H1 (cell line): ENCODE measurements around the gene UBASH3B. TPM values are rescaled to one million over a fixed set of nuclear protein-coding genes. Genes with fewer than 3 reads are reported as not detected.

Experiments
- CTCF ChIA-PET: fragments of 300-600 bp; sonication (Branson Sonifier 250); formaldehyde crosslinking; loops from one replicate; lab custom pipeline; 2021; ENCODE audit not compliant: partially characterized antibody; lab: Charles Lee
- POLR2A ChIA-PET: fragments of 300-600 bp; sonication (Branson Sonifier 250); formaldehyde crosslinking; loops from one replicate; lab custom pipeline; 2021; ENCODE audit warnings: inconsistent platforms; ENCODE audit not compliant: partially characterized antibody; lab: Charles Lee
- DNase-seq, 2 experiments: peaks; one replicate each; pipeline versions ENCODE4 v3.0.0 to v3.0.0-alpha.2; 2010 to 2022; ENCODE audit warnings: low spot score in 2 of 2, low read depth in 1 of 2, mixed read lengths in 1 of 2
- FAIRE-seq: peaks from 2 replicates; lab custom pipeline; 2011; peaks lifted over from hg19 to GRCh38; lab: Jason Lieb, UNC
- H2AFZ ChIP-seq: 2 replicates; pipeline ENCODE4 v1.8.1; 2012; ENCODE audit warnings: low read length, inconsistent platforms
- H2AK5ac ChIP-seq: 2 replicates; pipeline ENCODE4 v1.6.1; 2013; ENCODE audit warnings: low read depth, low read length
- H2BK120ac ChIP-seq: replicated peaks from 2 replicates; pipeline ENCODE3; 2013; ENCODE audit warnings: low read depth, low read length, inconsistent platforms
- H2BK12ac ChIP-seq: 2 replicates; pipeline ENCODE4 v1.6.1; 2013; ENCODE audit warnings: low read depth, low read length
- H2BK15ac ChIP-seq: 2 replicates; pipeline ENCODE4 v1.6.1; 2013; ENCODE audit warnings: low read length
- H2BK20ac ChIP-seq: 2 replicates; pipeline ENCODE4 v1.6.1; 2013; ENCODE audit warnings: low read length
- H2BK5ac ChIP-seq: 2 replicates; pipeline ENCODE4 v1.6.1; 2013; ENCODE audit warnings: low read depth, low read length
- H3K14ac ChIP-seq: 2 replicates; pipeline ENCODE4 v1.6.1; 2013; ENCODE audit warnings: inconsistent platforms; ENCODE audit not compliant: insufficient read length
- H3K18ac ChIP-seq: 2 replicates; pipeline ENCODE4 v1.6.1; 2013; ENCODE audit warnings: low read length; ENCODE audit errors: extremely low read depth
- H3K23ac ChIP-seq: 2 replicates; pipeline ENCODE4 v1.6.1; 2013; ENCODE audit warnings: inconsistent platforms; ENCODE audit not compliant: insufficient read length
- H3K23me2 ChIP-seq: 2 replicates; pipeline ENCODE4 v1.6.1; 2013; ENCODE audit warnings: low read depth, low read length
- H3K27ac ChIP-seq: 2 replicates; pipeline ENCODE4 v1.6.1; 2011; ENCODE audit warnings: low read depth, low read length, inconsistent platforms
- H3K27me3 ChIP-seq, 4 experiments: replicated peaks in 1 of 4; 1 replicate in 1 of 4; 2 replicates in 3 of 4; pipeline versions ENCODE4 v1.6.1 to v1.8.1; 2011 to 2013; ENCODE audit warnings: low read length in 3 of 4, mild to moderate bottlenecking in 3 of 4, inconsistent platforms in 2 of 4, mixed read lengths in 2 of 4, moderate library complexity in 1 of 4; ENCODE audit not compliant: control insufficient read depth in 3 of 4, insufficient read depth in 3 of 4; ENCODE audit errors: extremely low read depth in 1 of 4
- H3K36me3 ChIP-seq, 4 experiments: 2 replicates each; pipeline versions ENCODE4 v1.6.1 to v1.8.1; 2011 to 2013; ENCODE audit warnings: mild to moderate bottlenecking in 4 of 4, low read length in 3 of 4, moderate library complexity in 2 of 4, control low read depth in 1 of 4, inconsistent platforms in 1 of 4; ENCODE audit not compliant: insufficient read depth in 4 of 4, control insufficient read depth in 2 of 4
- H3K4ac ChIP-seq: replicated peaks from 2 replicates; pipeline ENCODE3; 2013; ENCODE audit warnings: low read length, low read depth, mixed read lengths, inconsistent platforms; ENCODE audit not compliant: insufficient read length
- H3K4me1 ChIP-seq, 4 experiments: replicated peaks in 1 of 4; 1 replicate in 1 of 4; 2 replicates in 3 of 4; pipeline versions ENCODE4 v1.6.1 to v1.8.1; 2011 to 2013; ENCODE audit warnings: low read length in 3 of 4, inconsistent platforms in 2 of 4, mixed read lengths in 1 of 4; ENCODE audit not compliant: insufficient read depth in 4 of 4, control insufficient read depth in 3 of 4
- H3K4me2 ChIP-seq, 2 experiments: 2 replicates each; pipeline versions ENCODE4 v1.6.1 to v1.8.1; 2011 to 2013; ENCODE audit warnings: low read depth in 2 of 2, low read length in 2 of 2, control low read depth in 1 of 2, inconsistent platforms in 1 of 2, mild to moderate bottlenecking in 1 of 2; ENCODE audit not compliant: insufficient read depth in 1 of 2
- H3K4me3 ChIP-seq, 4 experiments: fragments of 200-600, 300-600 bp in 1 of 4; sonication (generic), shearing (Covaris generic), sonication (Bioruptor Twin) in 1 of 4; 2 replicates each; pipeline versions ENCODE4 v1.5.1 to v1.8.1; 2011 to 2016; ENCODE audit warnings: low read length in 4 of 4, low read depth in 3 of 4, control low read depth in 2 of 4, inconsistent platforms in 2 of 4, mild to moderate bottlenecking in 2 of 4, mixed read lengths in 1 of 4, moderate library complexity in 1 of 4; ENCODE audit not compliant: insufficient read depth in 2 of 4; ENCODE audit errors: extremely low read depth in 1 of 4
- H3K56ac ChIP-seq: replicated peaks from 2 replicates; pipeline ENCODE3; 2013; ENCODE audit warnings: low read depth, mild to moderate bottlenecking, mixed read lengths, low read length, inconsistent platforms; ENCODE audit not compliant: insufficient read length
- H3K79me1 ChIP-seq: 2 replicates; pipeline ENCODE4 v1.6.1; 2013; ENCODE audit warnings: low read depth, low read length, control low read depth
- H3K79me2 ChIP-seq, 2 experiments: 2 replicates each; pipeline versions ENCODE4 v1.6.1 to v1.8.1; 2012 to 2013; ENCODE audit warnings: low read length in 2 of 2, mild to moderate bottlenecking in 2 of 2, inconsistent platforms in 1 of 2; ENCODE audit not compliant: insufficient read depth in 2 of 2, control insufficient read depth in 1 of 2
- H3K9ac ChIP-seq, 4 experiments: replicated peaks in 1 of 4; 1 replicate in 1 of 4; 2 replicates in 3 of 4; pipeline versions ENCODE4 v1.6.1 to v1.8.1; 2011 to 2013; ENCODE audit warnings: low read depth in 3 of 4, low read length in 3 of 4, control low read depth in 2 of 4, mild to moderate bottlenecking in 2 of 4, moderate library complexity in 2 of 4, inconsistent platforms in 1 of 4; ENCODE audit errors: extremely low read depth in 1 of 4
- H3K9me3 ChIP-seq, 2 experiments: 2 replicates each; pipeline versions ENCODE4 v1.6.1 to v1.8.1; 2012 to 2013; ENCODE audit warnings: mild to moderate bottlenecking in 2 of 2, moderate library complexity in 2 of 2, control low read depth in 1 of 2, inconsistent platforms in 1 of 2, low read depth in 1 of 2, low read length in 1 of 2, mixed read lengths in 1 of 2; ENCODE audit not compliant: insufficient read depth in 2 of 2
- H4K20me1 ChIP-seq, 2 experiments: replicated peaks in 1 of 2; 2 replicates each; pipeline versions ENCODE3 to v1.8.1; 2011 to 2013; ENCODE audit warnings: inconsistent platforms in 2 of 2, low read length in 2 of 2, mild to moderate bottlenecking in 1 of 2; ENCODE audit not compliant: insufficient read depth in 2 of 2, control insufficient read depth in 1 of 2
- H4K5ac ChIP-seq: 2 replicates; pipeline ENCODE4 v1.6.1; 2013; ENCODE audit warnings: low read length, low read depth, mixed read lengths, inconsistent platforms; ENCODE audit not compliant: insufficient read length
- H4K8ac ChIP-seq: 2 replicates; pipeline ENCODE4 v1.8.0; 2013; ENCODE audit warnings: mild to moderate bottlenecking, moderate library complexity, low read length, inconsistent platforms; ENCODE audit not compliant: insufficient read depth; ENCODE audit errors: extremely low read depth
- H4K91ac ChIP-seq: replicated peaks from 2 replicates; pipeline ENCODE3; 2013; ENCODE audit warnings: low read length, mixed read lengths, inconsistent platforms; ENCODE audit not compliant: insufficient read length
- BCL11A ChIP-seq, 2 experiments: IDR thresholded peaks; one replicate each; pipeline ENCODE4 v1.6.1; 2011; ENCODE audit warnings: low read depth in 2 of 2, low read length in 2 of 2, mild to moderate bottlenecking in 2 of 2
- CBX8 ChIP-seq: fragments of 300-800, 300-1000 bp; sonication (generic); IDR thresholded peaks from 2 replicates; pipeline ENCODE4 v1.7.1; 2016; ENCODE audit warnings: low read depth, low read length, borderline replicate concordance
- CTCF ChIP-seq, 3 experiments: IDR thresholded peaks; 1 replicate in 2 of 3; 2 replicates in 1 of 3; pipeline versions ENCODE4 v1.5.1 to v1.6.1; 2011; ENCODE audit warnings: low read length in 3 of 3, mild to moderate bottlenecking in 3 of 3, inconsistent platforms in 2 of 3, low read depth in 1 of 3, moderate library complexity in 1 of 3; ENCODE audit not compliant: insufficient read depth in 1 of 3; ENCODE audit errors: control extremely low read depth in 1 of 3
- FOSL1 ChIP-seq: IDR thresholded peaks from 2 replicates; pipeline ENCODE4 v1.6.1; 2011; ENCODE audit warnings: mild to moderate bottlenecking, low read depth, low read length, moderate library complexity; ENCODE audit not compliant: insufficient read depth
- RAD21 ChIP-seq, 2 experiments: IDR thresholded peaks in 1 of 2; conservative IDR thresholded peaks in 1 of 2; 2 replicates each; pipeline ENCODE4 v1.6.1; 2011; ENCODE audit warnings: low read depth in 2 of 2, low read length in 2 of 2, improper control_type of control experiment in 1 of 2, inconsistent platforms in 1 of 2, mild to moderate bottlenecking in 1 of 2, moderate library complexity in 1 of 2
- SIN3A ChIP-seq, 2 experiments: IDR thresholded peaks in 1 of 2; conservative IDR thresholded peaks in 1 of 2; 2 replicates each; pipeline ENCODE4 v1.6.1; 2011 to 2012; ENCODE audit warnings: low read length in 2 of 2, improper control_type of control experiment in 1 of 2, low read depth in 1 of 2, mild to moderate bottlenecking in 1 of 2
- SP4 ChIP-seq: IDR thresholded peaks from 2 replicates; pipeline ENCODE4 v1.6.1; 2012; ENCODE audit warnings: low read length, inconsistent platforms
- ZNF274 ChIP-seq: IDR thresholded peaks from 2 replicates; pipeline ENCODE4 v1.7.0; 2012; ENCODE audit warnings: low read length, borderline replicate concordance; ENCODE audit errors: extremely low read depth
- WGBS, 2 experiments: shearing (Covaris generic) in 1 of 2; methylation state at CpG; one replicate each; pipeline versions ENCODE4 v1.1.6 to v1.1.7; 2013 to 2015; ENCODE audit warnings: low lambda C conversion rate in 2 of 2, mixed read lengths in 2 of 2, inconsistent platforms in 1 of 2, low coverage in 1 of 2, missing lambda C conversion rate in 1 of 2; ENCODE audit not compliant: insufficient replicate concordance in 2 of 2, insufficient coverage in 1 of 2, insufficient read length in 1 of 2; ENCODE audit errors: extremely low coverage in 1 of 2, missing lambda C conversion rate in 1 of 2; 5-methylcytosine and 5-hydroxymethylcytosine counted together
- polyA plus RNA-seq, 7 experiments: library from polyadenylated mRNA; depleted of rRNA in 3 of 7; stranded (reverse) in 5 of 7; unstranded in 2 of 7; fragments of >200 nt in 5 of 7; fragments of 200-250 nt in 2 of 7; gene quantifications; 1 replicate in 5 of 7; 2 replicates in 1 of 7; 4 replicates in 1 of 7; pipeline versions ENCODE4 v1.2.1 to v1.2.3, GENCODE V29; 2011 to 2013; ENCODE audit warnings: missing spikeins in 2 of 7, mixed read lengths in 2 of 7
- total RNA-seq: library from RNA; stranded (reverse); fragmentation: NEBNext Ultra II Directional; extraction: Animal tissue kit (Norgen Biotek cat#: 25700); gene quantifications from 2 replicates; pipeline ENCODE4 v1.2.1, GENCODE V29; 2021

Gene UBASH3B
- total and polyA plus RNA-seq, 2 of the 8 experiments (the other 6 are each of a cell fraction or from before 2014, with no cell fraction given) = 7.5 to 9.5 TPM

DNA sequence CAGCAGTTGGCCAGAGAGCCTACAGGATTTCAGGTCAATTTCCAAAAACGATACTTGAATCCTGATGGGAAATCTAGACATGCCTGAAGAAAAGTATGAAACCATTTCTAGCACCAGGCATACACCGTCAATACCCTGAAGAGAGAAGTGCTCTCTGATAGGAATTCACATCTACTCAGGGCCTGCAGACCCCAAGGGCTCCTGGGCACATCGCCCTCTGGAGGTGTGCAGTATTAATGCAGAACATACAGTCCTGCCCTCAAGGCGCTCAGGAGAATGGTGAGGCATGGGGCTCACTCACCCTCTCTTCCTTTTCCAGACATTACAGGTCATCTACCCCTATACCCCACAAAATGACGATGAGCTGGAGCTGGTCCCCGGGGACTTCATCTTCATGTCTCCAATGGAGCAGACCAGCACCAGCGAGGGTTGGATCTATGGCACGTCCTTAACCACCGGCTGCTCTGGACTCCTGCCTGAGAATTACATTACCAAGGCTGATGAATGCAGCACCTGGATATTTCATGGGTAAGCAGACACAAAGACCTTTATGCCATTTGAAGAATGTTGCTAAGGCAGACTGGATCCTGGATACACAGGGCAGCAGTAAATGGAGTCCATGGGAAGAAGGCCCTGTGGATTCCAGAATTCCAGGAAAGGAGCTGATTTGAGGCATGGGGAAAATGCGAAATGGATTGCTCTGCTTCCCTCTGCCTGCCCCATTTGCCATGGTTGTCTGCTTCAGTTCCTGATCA, 133.4 kb downstream of the UBASH3B start:
- CTCF ChIA-PET = interaction anchor here (0.6 to 24.9 kb wide), 30 partner anchors 9 to 1409 kb away, joined by 3 to 356 read pairs (median 4); partner anchors contain the start of gene CRTAM
- H3K23me2 ChIP-seq = no peaks in the 10 kb centered on the region
- no peak for TF ChIP-seq SIN3A (conservative IDR thresholded peaks at IDR 0.05 in 1 of 2, IDR thresholded peaks at IDR 0.05 in 1 of 2; ENCODE audit: low read depth in 1 of 2, low read length in 2 of 2)
- no peak for TF ChIP-seq FOSL1
- TF ChIP-seq BCL11A (IDR thresholded peaks at IDR 0.05; ENCODE audit: low read depth in 2 of 2, low read length in 2 of 2) = no peak
- TF ChIP-seq CBX8 = no peak
- TF ChIP-seq ZNF274 = no peak
- peak; percentile 41 to 60 (median 45); a peak in 3 of 4 replicates for TF ChIP-seq CTCF (IDR thresholded peaks at IDR 0.05; ENCODE audit: control extremely low read depth in 1 of 3, insufficient read depth in 1 of 3, low read depth in 1 of 3, low read length in 3 of 3)
- peak in 1 of 2 experiments; percentile 35; a peak in 2 of 4 replicates for TF ChIP-seq RAD21 (IDR thresholded peaks at IDR 0.05 in 1 of 2, conservative IDR thresholded peaks at IDR 0.05 in 1 of 2; ENCODE audit: low read depth in 2 of 2, low read length in 2 of 2)
- no peak for TF ChIP-seq SP4

More for the DNA sequence above, 133.4 kb downstream of the UBASH3B start:
- Histone ChIP-seq H3K36me3 (no peaks in the 10 kb centered on the region), H4K5ac (no peak overlapping the region), H3K4ac (no peak overlapping the region), H4K8ac (no peak overlapping the region), H3K27ac (no peak overlapping the region), H2BK5ac (no peak overlapping the region), H2AK5ac (no peak overlapping the region), H3K9me3 (no peaks in the 10 kb centered on the region), H3K14ac (no peak overlapping the region), H2BK120ac (no peak overlapping the region), H3K56ac (no peak overlapping the region), H2BK20ac (no peak overlapping the region), H4K91ac (no peak overlapping the region), H2BK12ac (no peak overlapping the region), H3K27me3 (no peaks in the 10 kb centered on the region), H3K4me1 (no peaks in the 10 kb centered on the region), H3K18ac (no peak overlapping the region), H3K79me1 (no peaks in the 10 kb centered on the region), H2BK15ac (no peak overlapping the region), H3K9ac (no peak overlapping the region), H3K23ac (no peak overlapping the region), H3K4me2 (no peak overlapping the region), H4K20me1 (no peaks in the 10 kb centered on the region), H2AFZ (no peak overlapping the region), H3K4me3 (no peak overlapping the region), H3K79me2 (no peaks in the 10 kb centered on the region)
- peak; percentile 24 for FAIRE-seq
- DNase-seq = no peak
- 93% methylated on average over 10 of the region's 10 CpGs; no CpG with 5 or more reads in 1 of the 2 experiments for WGBS, 2 experiments
- POLR2A ChIA-PET = interaction anchor here (1.6 kb wide), 1 partner anchor 24 kb away, joined by 4 read pairs; no protein-coding TSS in a partner anchor
